ENCODE data around the gene FABP3. TPM values are rescaled to one million over a fixed set of nuclear protein-coding genes. Genes with fewer than 3 reads are reported as not detected.

Gene FABP3
- total and polyA plus RNA-seq, 10 of the 15 experiments (the other 5 are each of a cell fraction or from before 2014, with no cell fraction given) = 0.36 to 1.2 (median 0.67) TPM; not detected in 2

- TF ChIP-seq CTCF (IDR thresholded peaks at IDR 0.05 in 2 of 3, conservative IDR thresholded peaks at IDR 0.05 in 1 of 3; ENCODE audit: control insufficient read depth in 2 of 3, extremely low read depth in 1 of 3, insufficient read depth in 1 of 3, low read depth in 3 of 3, low read length in 3 of 3) = no peak
- TF ChIP-seq NFXL1 (IDR thresholded peaks at IDR 0.05; ENCODE audit: borderline replicate concordance) = no peak
- no peak for TF ChIP-seq CHD1 (IDR thresholded peaks at IDR 0.05; ENCODE audit: low read depth, low read length)
- TF ChIP-seq MAX (IDR thresholded peaks at IDR 0.05; ENCODE audit: low read depth, low read length) = no peak
- no peak for TF ChIP-seq ATF7 (IDR thresholded peaks at IDR 0.05; ENCODE audit: low read depth)
- no peak for TF ChIP-seq PAX8 (IDR thresholded peaks at IDR 0.05)
- TF ChIP-seq MYB (IDR thresholded peaks at IDR 0.05; ENCODE audit: borderline replicate concordance, low read depth, low read length) = no peak
Measured at GRCh38 chr1:31412732-31413404, 40.0 kb upstream of the FABP3 start, which contains the start of gene SERINC2 (continued).

- in situ Hi-C loops (cut with MboI) = no loop called here
- no peak overlapping the region for H3K4me2 ChIP-seq (ENCODE audit: control insufficient read depth, insufficient read depth)
- H3K79me2 ChIP-seq (ENCODE audit: control insufficient read depth, insufficient read depth, low read length) = no peaks in the 10 kb centered on the region
- no peak overlapping the region for H2AFZ ChIP-seq (ENCODE audit: control insufficient read depth, low read depth, low read length)
- 0% methylated on average over 2 of the region's 2 CpGs for WGBS (ENCODE audit: insufficient coverage, insufficient replicate concordance, low lambda C conversion rate, missing lambda C conversion rate)
- DNase-seq (ENCODE audit: low read depth, low spot score) (no peak), ATAC-seq (no peak), FAIRE-seq (no peak)
- ChIA-PET RAD21 (ENCODE audit: unreplicated experiment) (interaction anchor here (0.8 to 1.0 kb wide), 2 partner anchors 9 to 11 kb away, joined by 3 to 5 read pairs; no protein-coding TSS in a partner anchor), CTCF (interaction anchor here (0.9 to 5.7 kb wide), 5 partner anchors 9 to 227 kb away, joined by 3 to 39 read pairs (median 8); no protein-coding TSS in a partner anchor), SMC1A (ENCODE audit: uncharacterized antibody, unreplicated experiment) (interaction anchor here (1.0 to 1.6 kb wide), 2 partner anchors 137 to 179 kb away, joined by 3 to 5 read pairs; no protein-coding TSS in a partner anchor), POLR2A (no interaction called here)
- H3K9me3 ChIP-seq (replicated peaks; ENCODE audit: control insufficient read depth, insufficient read depth, low read length) = no peaks in the 10 kb centered on the region
- H3K36me3 ChIP-seq (ENCODE audit: control insufficient read depth in 2 of 2, insufficient read depth in 2 of 2, low read length in 1 of 2) = no peaks in the 10 kb centered on the region
- no peak overlapping the region for H3K9ac ChIP-seq (ENCODE audit: control insufficient read depth, insufficient read depth, low read length)
- no peaks in the 10 kb centered on the region for H4K20me1 ChIP-seq (ENCODE audit: control insufficient read depth, insufficient read depth)
- no peak overlapping the region for H3K4me3 ChIP-seq
- H3K27ac ChIP-seq (ENCODE audit: control insufficient read depth, insufficient read depth) = no peak overlapping the region
- BruUV-seq (replicated peaks) = no TSS peak
- peaks cover 5% of the 10 kb centered on the region; the same call in 1 of the 2 replicates for H3K4me1 ChIP-seq (ENCODE audit: control insufficient read depth, insufficient read depth, low read length)
- intact Hi-C loops (cut with micrococcal nuclease; ENCODE audit: unreplicated experiment) = no loop called here
- peaks cover 2 to 12% of the 10 kb centered on the region in 2 experiments; a peak in 3 of 4 replicates for H3K27me3 ChIP-seq (replicated peaks in 1 of 2; ENCODE audit: control insufficient read depth in 2 of 2, insufficient read depth in 2 of 2, low read length in 1 of 2)
- no peak for TF ChIP-seq ZNF384 (IDR thresholded peaks at IDR 0.05; ENCODE audit: borderline replicate concordance, low read depth, low read length)
- TF ChIP-seq JUNB (IDR thresholded peaks at IDR 0.05) = no peak
- no peak for TF ChIP-seq HSF1 (IDR thresholded peaks at IDR 0.05; ENCODE audit: low read depth, low read length)
- no peak for TF ChIP-seq KDM1A (IDR thresholded peaks at IDR 0.05; ENCODE audit: borderline replicate concordance)
- no peak for TF ChIP-seq SUZ12 (IDR thresholded peaks at IDR 0.05; ENCODE audit: unreplicated experiment)
- TF ChIP-seq ZSCAN29 (IDR thresholded peaks at IDR 0.05) = no peak
- no peak for TF ChIP-seq PML (IDR thresholded peaks at IDR 0.05; ENCODE audit: low read length)
- no peak for TF ChIP-seq SIN3A (IDR thresholded peaks at IDR 0.05; ENCODE audit: low read depth, low read length)
- TF ChIP-seq RB1 (IDR thresholded peaks at IDR 0.05; ENCODE audit: borderline replicate concordance) = no peak
Measured at GRCh38 chr1:31412205-31412604, 39.3 kb upstream of the FABP3 start.

All from GM12878 (cell line).